K562 (cell line): ENCODE data around the gene DPP9. TPM values are rescaled to one million over a fixed set of nuclear protein-coding genes. Genes with fewer than 3 reads are reported as not detected.

Source experiments
- ATF1 ChIP-seq, 2 experiments: fragments of 450-650 bp in 1 of 2; IDR thresholded peaks; 2 replicates each; pipeline ENCODE4 v1.6.1; 2016; ENCODE audit warnings: missing compliant biosample characterization in 1 of 2, missing genetic modification characterization in 1 of 2
- BMI1 ChIP-seq: fragments of 150-350 bp; IDR thresholded peaks from 2 replicates; pipeline ENCODE4 v1.6.1; 2014; ENCODE audit warnings: low read length
- CBX5 ChIP-seq: IDR thresholded peaks from 2 replicates; pipeline ENCODE4 v1.6.1; 2014; ENCODE audit warnings: low read depth, borderline replicate concordance
- ETV1 ChIP-seq: fragments of 450-650 bp; conservative IDR thresholded peaks from 2 replicates; pipeline ENCODE4 v1.6.1; 2016; ENCODE audit warnings: missing genetic modification characterization, control low read depth, low read depth, missing compliant biosample characterization
- FOXJ3 ChIP-seq: sonication (generic); formaldehyde crosslinking; IDR thresholded peaks from 2 replicates; pipeline ENCODE4 v1.4.0; 2020; ENCODE audit warnings: mild to moderate bottlenecking, missing genetic modification reagents
- MAZ ChIP-seq, 2 experiments: fragments of 450-650 bp in 1 of 2; sonication (generic) in 1 of 2; formaldehyde crosslinking; IDR thresholded peaks in 1 of 2; conservative IDR thresholded peaks in 1 of 2; 2 replicates each; pipeline versions ENCODE4 v1.4.0 to v1.5.0; 2020; ENCODE audit warnings: mild to moderate bottlenecking in 1 of 2, missing genetic modification reagents in 1 of 2
- MBD2 ChIP-seq: sonication (generic); IDR thresholded peaks from 2 replicates; pipeline ENCODE4 v1.6.1; 2016; ENCODE audit warnings: low read depth, borderline replicate concordance
- NFIC ChIP-seq: fragments of 450-650 bp; IDR thresholded peaks from 2 replicates; pipeline ENCODE4 v1.6.1; 2017; ENCODE audit warnings: mild to moderate bottlenecking, inconsistent platforms
- PKNOX1 ChIP-seq: fragments of 450-650 bp; IDR thresholded peaks from 2 replicates; pipeline ENCODE4 v1.6.1; 2016
- POLR2AphosphoS5 ChIP-seq: IDR thresholded peaks from 2 replicates; pipeline ENCODE4 v1.6.1; 2011; ENCODE audit warnings: mild to moderate bottlenecking, low read depth, low read length, moderate library complexity; ENCODE audit not compliant: control insufficient read depth, insufficient read depth
- PTBP1 ChIP-seq: fragments of 200-400 bp; formaldehyde crosslinking; IDR thresholded peaks from 2 replicates; pipeline ENCODE4 v1.6.1; 2017; ENCODE audit warnings: low read depth, low read length
- RFX1 ChIP-seq: fragments of 450-650 bp; IDR thresholded peaks from 2 replicates; pipeline ENCODE4 v1.6.1; 2016; ENCODE audit warnings: mild to moderate bottlenecking, moderate library complexity
- VEZF1 ChIP-seq: fragments of 200-800 bp; sonication (Bioruptor generic); IDR thresholded peaks from 2 replicates; pipeline ENCODE4 v1.6.1; 2017; ENCODE audit warnings: missing genetic modification characterization, missing compliant biosample characterization
- ZBED1 ChIP-seq: IDR thresholded peaks from 2 replicates; pipeline ENCODE4 v1.6.1; 2014
- ZNF263 ChIP-seq: sonication (generic); formaldehyde crosslinking; IDR thresholded peaks from 2 replicates; pipeline ENCODE4 v1.8.0; 2022; ENCODE audit warnings: mild to moderate bottlenecking, missing genetic modification reagents, borderline replicate concordance
- polyA plus RNA-seq, 8 experiments: library from polyadenylated mRNA; depleted of rRNA in 4 of 8; stranded (reverse) in 5 of 8; unstranded in 3 of 8; fragments of >200 nt; fragmentation: Nextera tagmentation in 2 of 8; fragmentation: Illumina TruSeq in 1 of 8; extraction: Ambion mirVana in 2 of 8; extraction: Trizol in 1 of 8; gene quantifications; 2 replicates each; pipeline versions ENCODE4 v1.2.1 to v1.2.3, GENCODE V29; 2011 to 2014; ENCODE audit warnings: inconsistent platforms in 1 of 8, missing spikeins in 1 of 8
- total RNA-seq, 7 experiments: library from RNA; depleted of rRNA in 6 of 7; stranded (reverse); fragments of >200 nt in 6 of 7; fragmentation: Illumina TruSeq in 2 of 7; extraction: Trizol in 2 of 7; gene quantifications; 2 replicates each; pipeline versions ENCODE4 v1.2.1 to v1.2.3, GENCODE V29; 2011 to 2021; ENCODE audit warnings: low replicate concordance in 1 of 7
- TF ChIP-seq, protein P1 (sequence below): sonication (generic); formaldehyde crosslinking; IDR thresholded peaks from 2 replicates; pipeline ENCODE4 v1.5.0; 2020; ENCODE audit warnings: missing genetic modification reagents
- TF ChIP-seq, protein P2 (sequence below): fragments of 450-650 bp; formaldehyde crosslinking; IDR thresholded peaks from 2 replicates; pipeline ENCODE4 v1.4.0; 2020; ENCODE audit warnings: mild to moderate bottlenecking, mixed read lengths

DPP9 gene
- total and polyA plus RNA-seq, 9 of the 15 experiments (the other 6 are each of a cell fraction or from before 2014, with no cell fraction given), result 0.90 to 66.7 (median 24.5) TPM

- no peak for TF ChIP-seq PKNOX1
- no peak for TF ChIP-seq CBX5
- 0 out of 4 replicates have a peak, but pooled peaks of 1 of the 2 experiments have one; percentile 28 for TF ChIP-seq MAZ (CRISPR knock-in tag; conservative IDR thresholded peaks at IDR 0.05 in 1 of 2, IDR thresholded peaks at IDR 0.05 in 1 of 2)
- peak; percentile 34; the same call in 1 of the 2 replicates for TF ChIP-seq NFIC
- TF ChIP-seq, protein P1, sequence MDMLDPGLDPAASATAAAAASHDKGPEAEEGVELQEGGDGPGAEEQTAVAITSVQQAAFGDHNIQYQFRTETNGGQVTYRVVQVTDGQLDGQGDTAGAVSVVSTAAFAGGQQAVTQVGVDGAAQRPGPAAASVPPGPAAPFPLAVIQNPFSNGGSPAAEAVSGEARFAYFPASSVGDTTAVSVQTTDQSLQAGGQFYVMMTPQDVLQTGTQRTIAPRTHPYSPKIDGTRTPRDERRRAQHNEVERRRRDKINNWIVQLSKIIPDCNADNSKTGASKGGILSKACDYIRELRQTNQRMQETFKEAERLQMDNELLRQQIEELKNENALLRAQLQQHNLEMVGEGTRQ, result peak; percentile 98
- peak; percentile 55; the same call in 1 of the 2 replicates for TF ChIP-seq MBD2
- TF ChIP-seq ATF1 (CRISPR knock-in tag; IDR thresholded peaks at IDR 0.05), result no peak
- 0 out of 2 replicates have a peak, but pooled peaks have one; percentile 14 for TF ChIP-seq ATF1 (tag; IDR thresholded peaks at IDR 0.05)
- TF ChIP-seq ETV1 (tag), result peak; percentile 74
- TF ChIP-seq, protein P2, sequence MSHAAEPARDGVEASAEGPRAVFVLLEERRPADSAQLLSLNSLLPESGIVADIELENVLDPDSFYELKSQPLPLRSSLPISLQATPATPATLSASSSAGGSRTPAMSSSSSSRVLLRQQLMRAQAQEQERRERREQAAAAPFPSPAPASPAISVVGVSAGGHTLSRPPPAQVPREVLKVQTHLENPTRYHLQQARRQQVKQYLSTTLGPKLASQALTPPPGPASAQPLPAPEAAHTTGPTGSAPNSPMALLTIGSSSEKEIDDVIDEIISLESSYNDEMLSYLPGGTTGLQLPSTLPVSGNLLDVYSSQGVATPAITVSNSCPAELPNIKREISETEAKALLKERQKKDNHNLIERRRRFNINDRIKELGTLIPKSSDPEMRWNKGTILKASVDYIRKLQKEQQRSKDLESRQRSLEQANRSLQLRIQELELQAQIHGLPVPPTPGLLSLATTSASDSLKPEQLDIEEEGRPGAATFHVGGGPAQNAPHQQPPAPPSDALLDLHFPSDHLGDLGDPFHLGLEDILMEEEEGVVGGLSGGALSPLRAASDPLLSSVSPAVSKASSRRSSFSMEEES (CRISPR knock-in tag), result peak; percentile 82
- TF ChIP-seq FOXJ3 (CRISPR knock-in tag), result peak; percentile 55; the same call in 1 of the 2 replicates
- no peak for TF ChIP-seq PTBP1
- peak; percentile 77 for TF ChIP-seq ZNF263 (CRISPR knock-in tag)
- peak; percentile 80 for TF ChIP-seq BMI1
- peak; percentile 78 for TF ChIP-seq VEZF1 (CRISPR knock-in tag)
- TF ChIP-seq POLR2AphosphoS5, result no peak
- peak; percentile 95 for TF ChIP-seq RFX1
- no peak for TF ChIP-seq ZBED1
Measured at GRCh38 chr19:4759388-4760284, 36.0 kb upstream of the DPP9 start (continued).
